HG03469 (cell line): ENCODE results near the gene APBB2.
"Not testable (repeated sequence)": the region's sequence is repeated elsewhere in the genome, so short reads cannot be mapped to it uniquely, and the experiment has no call there.

ENCODE experiments used
- ATAC-seq: cut with Tn5 transposase; IDR thresholded peaks from one replicate; pipeline ENCODE4 v1.9.1; 2021; ENCODE audit warnings: mild to moderate bottlenecking, moderate library complexity, moderate number of reproducible peaks; ENCODE audit not compliant: unreplicated experiment

The APBB2 gene

GRCh38 chr4:41160012-41160789 is 54.1 kb downstream of the APBB2 start:
- no peak for ATAC-seq

- ATAC-seq, result no peak
These were observed 55.6 kb downstream of the APBB2 start for GRCh38 chr4:41158756-41159155.

- ATAC-seq, result no peak
These were observed 56.1 kb downstream of the APBB2 start for GRCh38 chr4:41158274-41158673.

DNA sequence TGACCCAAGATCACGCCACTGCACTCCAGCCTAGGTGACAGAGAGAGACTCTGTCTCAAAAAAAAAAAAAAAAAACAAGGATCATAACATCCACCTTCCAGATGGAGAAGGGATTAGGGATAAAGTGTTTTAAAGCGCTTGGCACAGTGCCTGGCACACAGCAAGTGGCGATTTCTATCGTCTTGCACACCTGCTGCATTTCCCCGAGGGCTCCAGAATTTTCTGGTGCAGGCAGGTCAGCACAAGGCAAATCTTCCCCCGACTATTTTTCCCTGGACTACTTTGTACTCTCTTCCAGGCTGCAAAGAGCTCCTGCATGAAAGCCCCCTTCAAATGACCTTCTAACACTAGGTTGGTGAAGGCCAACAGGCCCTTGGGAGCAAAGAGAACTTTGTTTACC is 57.3 kb downstream of the APBB2 start:
- ATAC-seq, result no peak

- ATAC-seq, result no peak
These were observed 57.8 kb downstream of the APBB2 start for GRCh38 chr4:41156574-41156973.

GRCh38 chr4:41155194-41155830 is 59.0 kb downstream of the APBB2 start:
- no peak for ATAC-seq

DNA sequence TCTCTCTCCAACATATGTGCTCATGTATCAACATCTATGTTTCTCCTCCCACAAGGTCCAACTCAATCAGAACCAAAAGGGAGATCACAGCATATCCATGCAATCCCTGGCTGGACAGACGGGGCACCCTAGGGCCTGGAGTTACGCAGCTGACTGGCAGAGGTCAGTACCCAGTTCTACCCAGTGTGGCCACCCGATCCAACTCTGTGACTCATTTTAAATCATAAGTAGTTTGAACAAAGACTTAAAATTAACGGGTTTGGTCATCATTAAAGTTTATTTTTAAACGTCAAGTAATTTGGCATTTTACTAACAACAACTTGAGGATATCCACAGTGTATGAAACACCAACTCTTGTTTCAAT is 59.5 kb downstream of the APBB2 start:
- no peak for ATAC-seq

DNA sequence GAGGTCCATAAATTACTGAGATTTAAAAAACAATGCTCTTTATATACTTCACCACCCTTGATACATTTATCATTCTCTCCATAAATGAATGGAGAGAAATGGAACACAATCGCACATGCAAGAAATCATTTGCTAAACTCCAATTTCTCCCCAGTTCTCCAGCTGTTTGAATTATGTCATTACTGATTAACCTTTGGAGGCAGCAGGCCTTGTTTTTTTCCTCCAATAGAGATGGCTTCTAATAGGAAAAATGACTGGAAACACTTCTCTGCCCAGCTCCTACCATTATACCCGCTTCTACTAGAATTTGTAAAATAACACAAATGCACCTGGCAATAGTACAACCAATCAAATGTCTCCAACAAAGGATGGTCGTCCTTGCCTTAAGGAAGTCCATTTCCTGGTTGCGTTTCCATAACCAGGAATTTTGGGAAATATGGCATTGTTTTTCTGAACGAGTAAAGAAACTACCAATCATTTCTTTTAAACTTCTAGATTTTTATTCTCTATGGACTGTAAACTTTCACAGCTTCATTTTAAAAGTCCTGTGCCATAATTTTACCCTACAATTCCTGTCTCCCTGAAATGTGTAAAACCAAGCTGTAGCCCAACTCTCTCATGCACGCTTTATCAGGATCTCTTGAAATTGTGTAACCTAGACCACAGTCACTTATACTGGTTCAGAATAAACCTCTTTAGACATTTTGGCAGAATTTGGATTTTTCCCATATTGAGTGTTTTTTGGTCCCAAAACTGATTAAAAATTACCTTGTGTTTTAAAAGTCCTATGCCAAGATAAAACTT is 60.1 kb downstream of the APBB2 start:
- ATAC-seq, result no peak

- no peak for ATAC-seq
These were observed 63.9 kb downstream of the APBB2 start for GRCh38 chr4:41150401-41150800.

DNA sequence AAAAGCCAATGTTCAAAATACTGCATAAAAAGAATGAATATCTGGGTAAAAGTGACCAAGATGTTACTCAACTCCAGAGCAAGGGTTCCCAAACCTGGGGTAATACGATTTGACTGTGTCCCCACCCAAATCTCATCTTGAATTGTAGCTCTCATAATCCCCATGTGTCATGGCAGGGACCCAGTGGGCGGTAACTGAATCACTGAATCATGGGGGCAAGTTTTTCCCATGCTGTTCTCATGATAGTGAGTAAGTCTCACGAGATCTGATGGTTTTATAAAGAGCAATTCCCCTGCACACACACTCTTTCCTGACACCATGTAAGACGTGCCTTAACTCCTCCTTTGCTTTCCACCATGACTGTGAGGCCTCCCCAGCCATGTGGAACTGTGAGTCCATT is 64.8 kb downstream of the APBB2 start:
- not testable (repeated sequence) for ATAC-seq

- ATAC-seq, result no peak
These were observed 65.4 kb downstream of the APBB2 start for GRCh38 chr4:41148931-41149330.

DNA sequence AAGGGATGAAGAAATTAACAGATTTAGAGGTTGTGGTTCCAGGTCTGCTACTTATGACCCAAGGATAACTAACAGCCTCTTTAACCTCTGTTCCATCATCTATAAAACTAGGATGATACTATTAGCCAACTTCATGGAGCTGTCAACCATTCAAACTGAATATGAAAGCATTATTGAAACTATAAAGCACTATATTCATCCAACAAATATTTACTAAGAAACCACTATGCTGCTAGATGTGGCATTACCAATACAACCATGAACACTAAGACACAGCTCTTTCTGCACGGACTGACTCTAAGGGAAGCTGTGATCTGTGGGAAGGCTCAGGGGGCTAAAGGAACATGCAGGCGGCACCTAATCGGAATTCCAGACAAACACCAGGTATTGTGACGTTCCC is 66.0 kb downstream of the APBB2 start:
- no peak for ATAC-seq

DNA sequence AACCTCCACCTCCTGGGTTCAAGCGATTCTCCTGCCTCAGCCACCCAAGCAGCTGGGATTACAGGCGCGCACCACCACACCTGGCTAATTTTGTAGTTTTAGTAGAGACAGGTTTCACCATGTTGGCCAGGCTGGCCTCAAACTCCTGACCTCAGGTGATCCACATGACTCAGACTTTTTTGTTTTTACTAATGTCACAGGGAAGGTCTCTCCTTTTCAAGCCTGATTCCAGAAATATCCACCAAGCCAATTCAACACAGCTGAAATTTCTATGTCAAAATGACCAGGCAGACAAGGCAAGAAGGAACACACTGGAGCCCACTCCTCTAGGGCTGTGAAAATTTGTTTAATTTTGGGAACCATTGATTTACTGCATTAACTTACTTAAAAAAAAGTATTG is 66.8 kb downstream of the APBB2 start:
- ATAC-seq, result not testable (repeated sequence)

DNA sequence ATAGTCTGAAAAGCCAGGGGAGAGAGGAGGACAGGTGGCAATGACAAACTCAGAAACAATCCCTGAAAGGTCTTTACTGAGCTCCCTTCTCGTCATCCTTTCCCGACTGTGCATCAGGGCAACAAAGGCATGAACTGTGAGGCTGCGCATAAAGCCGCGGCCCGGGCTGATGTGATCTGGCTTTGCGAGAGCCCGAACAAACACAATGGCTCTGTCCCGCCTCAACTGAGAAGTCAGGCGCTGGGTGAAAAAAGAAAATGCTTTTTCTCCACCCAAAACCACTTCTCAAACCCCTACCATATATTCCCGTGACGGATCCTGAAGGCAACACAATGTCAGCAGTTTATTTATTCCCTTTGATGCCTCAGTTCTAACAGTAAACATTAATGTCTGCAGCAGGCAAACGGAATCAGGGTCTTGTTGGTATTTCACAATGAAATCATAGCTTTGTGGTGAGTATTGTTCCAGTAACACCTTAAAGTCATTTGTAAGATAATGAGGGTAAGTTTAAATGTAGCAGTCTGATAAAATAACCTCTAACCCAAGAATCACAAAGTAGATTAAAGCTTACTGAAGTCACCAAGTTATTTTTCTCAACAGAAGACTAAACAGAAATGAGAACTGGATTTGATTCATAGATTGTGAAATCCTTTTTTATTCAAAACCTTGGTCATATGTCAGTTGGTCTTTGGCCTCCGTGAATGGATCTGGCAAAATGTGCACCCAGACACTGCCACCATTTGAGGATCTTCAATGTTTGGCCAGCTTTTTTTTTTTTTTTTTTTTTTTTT is 67.4 kb downstream of the APBB2 start:
- ATAC-seq, result no peak

DNA sequence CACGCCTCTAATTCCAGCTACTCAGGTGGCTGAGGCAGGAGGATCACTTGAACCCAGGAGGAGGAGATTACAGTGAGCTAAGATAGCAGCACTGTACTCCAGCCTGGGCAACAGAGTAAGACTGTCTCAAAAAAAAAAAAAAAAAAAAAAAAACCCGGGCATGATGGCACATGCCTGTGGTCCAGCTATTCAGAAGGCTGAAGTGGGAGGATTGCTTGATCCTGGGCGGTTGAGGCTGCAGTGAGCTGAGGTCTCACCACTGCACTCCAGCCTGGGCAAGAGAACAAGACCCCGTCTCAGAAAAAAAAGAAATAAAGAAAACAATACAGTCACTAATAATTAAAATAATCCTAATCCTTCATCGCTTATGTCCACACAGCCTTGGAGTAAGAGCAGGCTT is 68.1 kb downstream of the APBB2 start:
- no peak for ATAC-seq

DNA sequence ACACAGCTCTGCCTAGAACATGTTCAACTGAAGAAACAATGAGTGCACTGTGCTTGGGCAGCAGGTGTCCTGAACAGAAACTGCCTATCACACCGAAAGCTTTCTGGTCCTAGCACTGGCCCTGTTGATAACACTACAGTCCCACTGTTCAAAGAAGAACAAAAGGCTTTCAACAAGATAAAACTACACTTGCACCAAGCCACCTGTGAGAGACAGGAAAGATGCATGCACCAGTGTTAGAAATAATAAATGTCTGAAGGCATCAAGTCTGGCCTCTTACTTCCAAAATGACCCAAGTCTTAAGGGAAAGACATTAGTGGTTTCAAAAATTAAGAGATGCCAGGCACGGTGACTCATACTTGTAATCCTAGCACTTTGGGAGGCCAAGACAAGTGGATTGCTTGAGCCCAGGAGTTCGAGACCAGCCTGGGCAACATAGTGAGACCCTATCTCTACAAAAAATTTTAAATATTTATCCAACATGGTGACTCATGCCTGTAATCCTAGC is 68.7 kb downstream of the APBB2 start:
- no peak for ATAC-seq

- no peak for ATAC-seq
These were observed 69.5 kb downstream of the APBB2 start for GRCh38 chr4:41144812-41145211.

GRCh38 chr4:41144040-41144379 is 70.3 kb downstream of the APBB2 start:
- ATAC-seq, result no peak

DNA sequence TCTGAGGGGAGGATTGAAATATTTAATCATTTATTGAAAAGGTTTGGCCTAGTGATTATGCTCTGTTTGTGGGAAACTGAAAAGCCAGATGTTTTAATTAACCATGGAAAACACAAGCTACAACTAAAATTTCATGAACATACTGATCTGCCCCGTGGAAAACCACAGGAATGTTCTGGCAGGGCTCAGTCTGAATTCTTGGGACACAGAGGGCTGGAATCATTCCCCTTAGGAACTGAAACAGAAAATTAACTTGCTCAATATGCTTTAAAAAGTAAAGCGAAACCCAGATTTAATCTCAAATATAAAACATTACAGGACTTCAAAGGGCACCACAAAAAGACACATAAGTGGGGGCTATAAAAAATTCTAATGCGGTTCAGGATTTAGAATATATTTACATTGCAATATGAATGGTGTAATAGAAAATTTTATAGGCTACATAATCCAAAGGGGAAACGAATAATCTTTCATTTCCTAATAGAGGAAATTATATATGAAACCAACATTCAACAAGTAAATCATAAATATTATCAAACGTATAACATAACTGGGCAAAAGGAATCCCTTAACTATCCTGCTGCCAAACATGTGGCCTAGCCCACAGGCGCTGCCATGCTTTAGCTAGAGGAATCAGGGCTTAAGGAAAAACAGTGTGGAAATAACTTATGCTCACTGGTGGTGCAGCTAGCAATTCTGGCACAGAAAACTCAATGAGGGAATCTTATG is 70.9 kb downstream of the APBB2 start:
- no peak for ATAC-seq
